ENCODE results near the gene ASB2. TPM values are rescaled to one million over a fixed set of nuclear protein-coding genes. Genes with fewer than 3 reads are reported as not detected.

Gene ASB2
- total and polyA plus RNA-seq, 2 of the 4 experiments (the other 2 are of a cell fraction), result 0.54 to 0.77 TPM

DNA sequence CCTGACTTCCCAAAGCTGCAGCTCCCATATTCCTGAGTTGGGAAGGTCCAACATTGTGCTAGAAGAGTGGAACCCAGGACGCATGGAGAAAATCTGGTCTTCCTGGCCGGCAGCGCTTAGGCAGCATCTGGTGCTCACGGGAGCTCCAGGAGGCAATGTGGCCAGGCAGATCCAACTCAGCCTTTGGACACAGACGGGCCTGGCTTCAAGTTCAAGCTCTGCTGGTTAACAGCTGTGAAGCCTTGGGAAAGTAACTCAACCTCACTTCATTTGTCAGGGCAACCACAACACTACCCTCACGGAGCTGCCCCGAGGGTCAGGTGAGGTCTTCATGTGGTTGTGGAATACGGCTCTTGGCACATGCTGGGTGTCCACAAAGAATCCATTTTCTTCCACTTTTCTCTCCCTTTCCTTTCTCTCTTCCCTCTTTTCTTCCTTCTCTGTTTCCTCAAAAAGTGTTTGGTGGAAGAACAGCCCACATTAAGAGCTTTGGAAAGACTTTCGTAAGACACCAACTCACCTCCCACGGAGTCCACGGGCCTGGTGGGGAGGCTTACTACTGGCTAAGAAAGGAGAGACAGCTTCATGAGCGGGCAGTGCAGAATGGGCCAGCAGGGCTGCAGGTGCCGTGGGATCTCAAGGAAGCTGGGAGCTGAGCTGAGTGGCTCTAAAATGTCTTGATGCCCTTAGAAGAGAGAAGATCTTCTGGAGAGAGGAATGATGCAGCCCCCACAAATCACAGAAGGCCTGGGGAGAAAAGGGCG is 51.6 kb downstream of the ASB2 start:
- no TSS peak for BruUV-seq (replicated peaks)
- no peak for DNase-seq
- H3K27ac ChIP-seq (ENCODE audit: insufficient read depth, low read length), result no peak overlapping the region
- no peak overlapping the region for H3K4ac ChIP-seq (ENCODE audit: low read depth, low read length)
- intact Hi-C loops (cut with micrococcal nuclease), result no loop called here
- H2BK120ac ChIP-seq (ENCODE audit: low read depth, low read length), result no peak overlapping the region
- no peak overlapping the region for H4K5ac ChIP-seq (ENCODE audit: low read depth, low read length)
- no peak overlapping the region for H3K4me2 ChIP-seq (ENCODE audit: low read depth, low read length)
- no peak for ATAC-seq (ENCODE audit: low read depth)
- H3K9me1 ChIP-seq (ENCODE audit: insufficient read depth, low read length), result no peaks in the 10 kb centered on the region
- in situ Hi-C loops (cut with MboI; ENCODE audit: low sequenced_read_pairs), result no loop called here
- no peaks in the 10 kb centered on the region for H3K4me1 ChIP-seq (ENCODE audit: control insufficient read depth, insufficient read depth, low read length)
- TF ChIP-seq, protein P1, sequence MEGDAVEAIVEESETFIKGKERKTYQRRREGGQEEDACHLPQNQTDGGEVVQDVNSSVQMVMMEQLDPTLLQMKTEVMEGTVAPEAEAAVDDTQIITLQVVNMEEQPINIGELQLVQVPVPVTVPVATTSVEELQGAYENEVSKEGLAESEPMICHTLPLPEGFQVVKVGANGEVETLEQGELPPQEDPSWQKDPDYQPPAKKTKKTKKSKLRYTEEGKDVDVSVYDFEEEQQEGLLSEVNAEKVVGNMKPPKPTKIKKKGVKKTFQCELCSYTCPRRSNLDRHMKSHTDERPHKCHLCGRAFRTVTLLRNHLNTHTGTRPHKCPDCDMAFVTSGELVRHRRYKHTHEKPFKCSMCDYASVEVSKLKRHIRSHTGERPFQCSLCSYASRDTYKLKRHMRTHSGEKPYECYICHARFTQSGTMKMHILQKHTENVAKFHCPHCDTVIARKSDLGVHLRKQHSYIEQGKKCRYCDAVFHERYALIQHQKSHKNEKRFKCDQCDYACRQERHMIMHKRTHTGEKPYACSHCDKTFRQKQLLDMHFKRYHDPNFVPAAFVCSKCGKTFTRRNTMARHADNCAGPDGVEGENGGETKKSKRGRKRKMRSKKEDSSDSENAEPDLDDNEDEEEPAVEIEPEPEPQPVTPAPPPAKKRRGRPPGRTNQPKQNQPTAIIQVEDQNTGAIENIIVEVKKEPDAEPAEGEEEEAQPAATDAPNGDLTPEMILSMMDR (conservative IDR thresholded peaks at IDR 0.05; ENCODE audit: low read depth, low read length), result no peak
- no peak for TF ChIP-seq SMC3 (IDR thresholded peaks at IDR 0.05; ENCODE audit: low read depth, low read length)
- TF ChIP-seq, protein P2, sequence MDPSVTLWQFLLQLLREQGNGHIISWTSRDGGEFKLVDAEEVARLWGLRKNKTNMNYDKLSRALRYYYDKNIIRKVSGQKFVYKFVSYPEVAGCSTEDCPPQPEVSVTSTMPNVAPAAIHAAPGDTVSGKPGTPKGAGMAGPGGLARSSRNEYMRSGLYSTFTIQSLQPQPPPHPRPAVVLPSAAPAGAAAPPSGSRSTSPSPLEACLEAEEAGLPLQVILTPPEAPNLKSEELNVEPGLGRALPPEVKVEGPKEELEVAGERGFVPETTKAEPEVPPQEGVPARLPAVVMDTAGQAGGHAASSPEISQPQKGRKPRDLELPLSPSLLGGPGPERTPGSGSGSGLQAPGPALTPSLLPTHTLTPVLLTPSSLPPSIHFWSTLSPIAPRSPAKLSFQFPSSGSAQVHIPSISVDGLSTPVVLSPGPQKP (IDR thresholded peaks at IDR 0.05; ENCODE audit: borderline replicate concordance, low read depth, low read length), result no peak
- TF ChIP-seq POLR2A (IDR thresholded peaks at IDR 0.05; ENCODE audit: low read depth, low read length), result no peak
- TF ChIP-seq CHD1 (IDR thresholded peaks at IDR 0.05; ENCODE audit: low read depth, low read length), result no peak
- no peak for TF ChIP-seq MAZ (IDR thresholded peaks at IDR 0.05; ENCODE audit: borderline replicate concordance, low read depth, low read length)
- TF ChIP-seq RFX5 (IDR thresholded peaks at IDR 0.05; ENCODE audit: low read depth, low read length), result no peak
- TF ChIP-seq, protein P3, sequence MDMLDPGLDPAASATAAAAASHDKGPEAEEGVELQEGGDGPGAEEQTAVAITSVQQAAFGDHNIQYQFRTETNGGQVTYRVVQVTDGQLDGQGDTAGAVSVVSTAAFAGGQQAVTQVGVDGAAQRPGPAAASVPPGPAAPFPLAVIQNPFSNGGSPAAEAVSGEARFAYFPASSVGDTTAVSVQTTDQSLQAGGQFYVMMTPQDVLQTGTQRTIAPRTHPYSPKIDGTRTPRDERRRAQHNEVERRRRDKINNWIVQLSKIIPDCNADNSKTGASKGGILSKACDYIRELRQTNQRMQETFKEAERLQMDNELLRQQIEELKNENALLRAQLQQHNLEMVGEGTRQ (IDR thresholded peaks at IDR 0.05; ENCODE audit: low read depth, low read length), result no peak
- TF ChIP-seq NFE2L2 (IDR thresholded peaks at IDR 0.05; ENCODE audit: low read depth, low read length), result no peak
- no peak for TF ChIP-seq RAD21 (IDR thresholded peaks at IDR 0.05; ENCODE audit: low read length)
- no peak for TF ChIP-seq MXI1 (IDR thresholded peaks at IDR 0.05; ENCODE audit: borderline replicate concordance, low read depth, low read length)
- TF ChIP-seq CEBPB (IDR thresholded peaks at IDR 0.05; ENCODE audit: low read depth, low read length), result no peak
- TF ChIP-seq RCOR1 (IDR thresholded peaks at IDR 0.05; ENCODE audit: insufficient replicate concordance, low read length), result no peak
- WGBS, 2 experiments (ENCODE audit: extremely low coverage in 2 of 2, insufficient read length in 1 of 2), result 69% methylated on average over 4 of the region's 14 CpGs; no CpG with 5 or more reads in 1 of the 2 experiments
- CTCF ChIA-PET, result interaction anchor here (1.2 kb wide), 1 partner anchor 15 kb away, joined by 4 read pairs; no protein-coding TSS in a partner anchor
- dilution Hi-C loops (cut with HindIII; ENCODE audit: low sequenced_read_pairs, unreplicated experiment), result no loop called here
- H3K9ac ChIP-seq (ENCODE audit: low read depth, low read length), result no peak overlapping the region
- H2BK5ac ChIP-seq (ENCODE audit: low read depth, low read length, poor library complexity, severe bottlenecking), result no peak overlapping the region
- H3K4me3 ChIP-seq (ENCODE audit: insufficient read depth, low read depth, low read length), result no peak overlapping the region
- H3K23ac ChIP-seq (ENCODE audit: low read depth, low read length), result no peak overlapping the region
- no peaks in the 10 kb centered on the region for H4K20me1 ChIP-seq (ENCODE audit: insufficient read depth, low read length)
- H2BK15ac ChIP-seq (ENCODE audit: low read depth, low read length), result no peak overlapping the region
- H4K91ac ChIP-seq (ENCODE audit: insufficient read depth, low read depth, low read length), result no peak overlapping the region
- no peak overlapping the region for H2AK9ac ChIP-seq (replicated peaks; ENCODE audit: low read depth, low read length, poor library complexity)
- no peak overlapping the region for H3K18ac ChIP-seq (ENCODE audit: low read depth, low read length)
- H3K9me3 ChIP-seq (ENCODE audit: control insufficient read depth, insufficient read depth, low read length), result no peaks in the 10 kb centered on the region
- H3K56ac ChIP-seq (ENCODE audit: extremely low read depth, insufficient read depth, low read length), result no peak overlapping the region
- H2AK5ac ChIP-seq (ENCODE audit: low read depth, low read length), result no peak overlapping the region
- no peak overlapping the region for H2BK20ac ChIP-seq (ENCODE audit: low read depth, low read length)
- H4K8ac ChIP-seq (ENCODE audit: low read depth in 2 of 2, low read length in 2 of 2), result no peak overlapping the region
- H3K36me3 ChIP-seq (ENCODE audit: control insufficient read depth, insufficient read depth, low read length), result no peaks in the 10 kb centered on the region
- POLR2A ChIA-PET (ENCODE audit: unreplicated experiment), result no interaction called here
- peaks cover 13% of the 10 kb centered on the region for H3K27me3 ChIP-seq (ENCODE audit: control insufficient read depth, insufficient read depth, low read length)
- no peak overlapping the region for H2AFZ ChIP-seq (replicated peaks; ENCODE audit: low read length, poor library complexity)
- H3K79me1 ChIP-seq (ENCODE audit: low read depth in 1 of 2, low read length in 2 of 2), result no peaks in the 10 kb centered on the region
- no peak overlapping the region for H3K14ac ChIP-seq (replicated peaks; ENCODE audit: low read depth, low read length)

Data from IMR-90 (cell line).